Transverse colon (tissue), 4 donors: ENCODE measurements around the gene RAD23A. TPM values are rescaled to one million over a fixed set of nuclear protein-coding genes. Genes with fewer than 3 reads are reported as not detected.

Experiments used
- DNase-seq: peaks from one replicate; pipeline ENCODE4 v3.0.0-alpha.2; 2019
- H3K27ac ChIP-seq, 4 donors: fragments of 200-600 bp; sonication (generic); 2 replicates each; pipeline ENCODE4 v1.5.1; 2016 to 2018; ENCODE audit warnings: inconsistent platforms in 4 of 4
- H3K27me3 ChIP-seq: fragments of 200-600 bp; sonication (generic); 2 replicates; pipeline ENCODE4 v1.5.1; 2017; ENCODE audit warnings: inconsistent platforms
- H3K36me3 ChIP-seq, 4 donors: fragments of 200-600 bp; sonication (generic); 2 replicates each; pipeline ENCODE4 v1.5.1; 2017 to 2019; ENCODE audit warnings: inconsistent platforms in 4 of 4
- H3K4me1 ChIP-seq, 4 donors: fragments of 200-600 bp; sonication (generic); 2 replicates each; pipeline ENCODE4 v1.5.1; 2017 to 2020; ENCODE audit warnings: inconsistent platforms in 4 of 4
- H3K4me3 ChIP-seq, 4 donors: fragments of 200-600 bp; sonication (generic); 1 replicate in 1 of 4; 2 replicates in 3 of 4; pipeline versions ENCODE4 v1.5.1 to v1.6.1; 2017 to 2019; ENCODE audit warnings: inconsistent platforms in 4 of 4
- H3K9me3 ChIP-seq, 2 donors: fragments of 200-600 bp; sonication (generic); 2 replicates each; pipeline ENCODE4 v1.5.1; 2017 to 2019; ENCODE audit warnings: inconsistent platforms in 2 of 2
- EP300 ChIP-seq: sonication (generic); formaldehyde crosslinking; IDR thresholded peaks from one replicate; pipeline ENCODE4 v1.6.1; 2017; ENCODE audit warnings: antibody characterized with exemption, low read depth
- POLR2A ChIP-seq: fragments of 450-650 bp; IDR thresholded peaks from one replicate; pipeline ENCODE4 v1.6.1; 2016; ENCODE audit warnings: antibody characterized with exemption, mild to moderate bottlenecking, moderate library complexity
- POLR2AphosphoS5 ChIP-seq, 3 donors: sonication (generic); formaldehyde crosslinking; IDR thresholded peaks; one replicate each; pipeline ENCODE4 v1.6.1; 2016; ENCODE audit warnings: antibody characterized with exemption in 3 of 3
- WGBS, 2 donors: methylation state at CpG; one replicate each; pipeline ENCODE4 v1.1.5; 2018; ENCODE audit warnings: low coverage in 1 of 2; 5-methylcytosine and 5-hydroxymethylcytosine counted together
- in situ Hi-C, 4 donors: fragments of 200-750 bp; cut with MboI; loops; one replicate each; pipeline versions ENCODE4 v1.15.0 to v1.15.1; 2017; ENCODE audit warnings: low sequenced_read_pairs in 3 of 4, low pct_ligation_motif_present in 1 of 4, low pct_unique_long_range_greater_than_20kb in 1 of 4
- intact Hi-C: fragments of 100-400 bp; cut with DNase I; formaldehyde crosslinking; loops from one replicate; pipeline ENCODE4 v1.15.1; 2023; ENCODE audit warnings: low total_unique reads
- total RNA-seq, 4 donors: library from RNA; depleted of rRNA; stranded (reverse); fragments of >200 nt; gene quantifications; one replicate each; pipeline ENCODE4 v1.1.0, GENCODE V29; 2016
- TF ChIP-seq, protein P1 (sequence below), 5 experiments: fragments of 200-600 bp in 3 of 5; fragments of 450-650 bp in 2 of 5; sonication (generic) in 3 of 5; IDR thresholded peaks; 1 replicate in 2 of 5; 2 replicates in 3 of 5; pipeline ENCODE4 v1.5.1; 2016 to 2017; ENCODE audit warnings: antibody characterized with exemption in 5 of 5, inconsistent platforms in 3 of 5, mild to moderate bottlenecking in 2 of 5, moderate library complexity in 1 of 5

The RAD23A gene
- total RNA-seq, 4 donors from 2014 or later, result 57.9 to 87.9 (median 75.9) TPM

DNA sequence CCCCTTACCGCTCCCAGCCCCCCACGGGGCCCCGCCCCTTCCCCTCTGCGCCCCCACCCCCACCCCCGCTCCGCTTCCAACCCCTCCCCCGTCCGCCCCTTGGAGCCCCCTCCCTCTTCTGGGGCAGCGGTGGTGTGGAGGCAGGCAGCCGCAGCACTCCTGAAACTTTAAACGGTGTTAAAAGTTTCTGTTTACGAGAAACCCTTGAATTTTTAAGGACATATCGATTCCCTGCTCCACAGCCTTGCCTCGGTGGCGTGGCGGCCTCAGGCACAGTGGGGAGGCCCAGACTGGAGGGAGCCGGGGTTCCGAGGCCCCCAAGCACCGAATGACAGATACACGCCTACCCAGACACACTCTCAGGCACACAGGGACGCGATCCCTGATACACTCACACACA, 44.8 kb downstream of the RAD23A start:
- in situ Hi-C loops, result loop anchor here in 1 of 4 donors (25.0 kb wide), 1 partner anchor 97 kb away; no protein-coding TSS in a partner anchor
- intact Hi-C loops, result no loop called here
- WGBS, 2 donors, result 66 to 90% methylated on average over 2 to 22 of the region's 22 CpGs
- no peak overlapping the region for H3K4me3 ChIP-seq
- peaks cover 4 to 7% (median 5%) of the 10 kb centered on the region in 4 donors for H3K4me1 ChIP-seq
- no peak for DNase-seq
- no peak for TF ChIP-seq POLR2A
- no peak for TF ChIP-seq EP300
- TF ChIP-seq POLR2AphosphoS5 (IDR thresholded peaks at IDR 0.05), result no peak
- TF ChIP-seq, protein P1, sequence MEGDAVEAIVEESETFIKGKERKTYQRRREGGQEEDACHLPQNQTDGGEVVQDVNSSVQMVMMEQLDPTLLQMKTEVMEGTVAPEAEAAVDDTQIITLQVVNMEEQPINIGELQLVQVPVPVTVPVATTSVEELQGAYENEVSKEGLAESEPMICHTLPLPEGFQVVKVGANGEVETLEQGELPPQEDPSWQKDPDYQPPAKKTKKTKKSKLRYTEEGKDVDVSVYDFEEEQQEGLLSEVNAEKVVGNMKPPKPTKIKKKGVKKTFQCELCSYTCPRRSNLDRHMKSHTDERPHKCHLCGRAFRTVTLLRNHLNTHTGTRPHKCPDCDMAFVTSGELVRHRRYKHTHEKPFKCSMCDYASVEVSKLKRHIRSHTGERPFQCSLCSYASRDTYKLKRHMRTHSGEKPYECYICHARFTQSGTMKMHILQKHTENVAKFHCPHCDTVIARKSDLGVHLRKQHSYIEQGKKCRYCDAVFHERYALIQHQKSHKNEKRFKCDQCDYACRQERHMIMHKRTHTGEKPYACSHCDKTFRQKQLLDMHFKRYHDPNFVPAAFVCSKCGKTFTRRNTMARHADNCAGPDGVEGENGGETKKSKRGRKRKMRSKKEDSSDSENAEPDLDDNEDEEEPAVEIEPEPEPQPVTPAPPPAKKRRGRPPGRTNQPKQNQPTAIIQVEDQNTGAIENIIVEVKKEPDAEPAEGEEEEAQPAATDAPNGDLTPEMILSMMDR (IDR thresholded peaks at IDR 0.05), result no peak
- no peaks in the 10 kb centered on the region for H3K36me3 ChIP-seq
- no peaks in the 10 kb centered on the region for H3K27me3 ChIP-seq
- H3K9me3 ChIP-seq, result no peaks in the 10 kb centered on the region
- H3K27ac ChIP-seq, result no peak overlapping the region

DNA sequence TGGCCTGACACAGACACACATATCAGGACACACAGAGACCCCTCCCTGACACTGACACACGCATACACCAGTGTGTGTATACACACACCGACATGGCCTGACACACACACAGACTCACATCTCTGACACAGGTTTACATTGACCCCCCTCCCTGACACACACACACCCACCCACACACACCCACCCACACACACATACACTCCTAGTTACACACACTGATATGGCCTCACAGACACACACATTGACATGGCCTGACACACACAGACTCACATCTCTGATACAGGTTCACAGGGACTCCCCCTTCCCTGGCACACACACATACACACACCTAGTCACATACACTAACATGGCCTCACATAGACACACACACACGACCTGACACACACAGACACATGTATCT, 45.2 kb downstream of the RAD23A start:
- H3K9me3 ChIP-seq, result no peaks in the 10 kb centered on the region
- no peak overlapping the region for H3K27ac ChIP-seq
- in situ Hi-C loops (loop anchor here in 1 of 4 donors (25.0 kb wide), 1 partner anchor 96 kb away; no protein-coding TSS in a partner anchor), intact Hi-C loops (no loop called here)
- no peak for DNase-seq
- H3K27me3 ChIP-seq, result no peaks in the 10 kb centered on the region
- H3K4me3 ChIP-seq, result no peak overlapping the region
- no peaks in the 10 kb centered on the region for H3K36me3 ChIP-seq
- peaks cover 0 to 3% (median under 1%) of the 10 kb centered on the region in 4 donors for H3K4me1 ChIP-seq
- 59% methylated on average over 3 of the region's 3 CpGs; no CpG with 5 or more reads in 1 of the 2 donors for WGBS, 2 donors
- TF ChIP-seq POLR2A (no peak), EP300 (no peak)
- TF ChIP-seq, protein P1 (IDR thresholded peaks at IDR 0.05), result no peak

DNA sequence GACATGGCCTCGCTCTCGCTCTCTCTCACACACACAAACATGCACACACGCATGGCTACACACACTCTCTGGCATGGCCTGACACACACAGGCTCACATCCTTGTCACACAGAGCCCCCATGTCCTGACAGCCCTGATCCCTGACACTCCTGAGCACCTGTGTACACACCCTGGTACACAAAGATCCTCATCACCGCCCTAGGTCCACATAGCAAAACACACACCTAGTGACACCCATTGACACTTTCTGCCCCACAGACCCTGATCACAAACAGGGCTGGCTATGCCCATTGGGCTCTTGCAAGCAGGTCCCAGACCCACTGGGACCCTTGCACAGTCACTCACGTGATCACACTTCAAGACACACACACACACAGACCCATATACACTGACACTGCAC, 45.6 kb downstream of the RAD23A start:
- Histone ChIP-seq H3K9me3 (no peaks in the 10 kb centered on the region), H3K27ac (no peak overlapping the region), H3K4me3 (no peak overlapping the region), H3K4me1 (peaks cover 0 to 2% (median under 1%) of the 10 kb centered on the region in 4 donors), H3K36me3 (no peaks in the 10 kb centered on the region), H3K27me3 (no peaks in the 10 kb centered on the region)
- intact Hi-C loops, result no loop called here
- 95% methylated on average over 5 of the region's 5 CpGs; no CpG with 5 or more reads in 1 of the 2 donors for WGBS, 2 donors
- no peak for TF ChIP-seq EP300
- TF ChIP-seq POLR2A, result no peak
- TF ChIP-seq, protein P1 (IDR thresholded peaks at IDR 0.05), result no peak
- no peak for TF ChIP-seq POLR2AphosphoS5 (IDR thresholded peaks at IDR 0.05)
- in situ Hi-C loops, result loop anchor here in 1 of 4 donors (25.0 kb wide), 1 partner anchor 96 kb away; no protein-coding TSS in a partner anchor
- DNase-seq, result no peak

DNA sequence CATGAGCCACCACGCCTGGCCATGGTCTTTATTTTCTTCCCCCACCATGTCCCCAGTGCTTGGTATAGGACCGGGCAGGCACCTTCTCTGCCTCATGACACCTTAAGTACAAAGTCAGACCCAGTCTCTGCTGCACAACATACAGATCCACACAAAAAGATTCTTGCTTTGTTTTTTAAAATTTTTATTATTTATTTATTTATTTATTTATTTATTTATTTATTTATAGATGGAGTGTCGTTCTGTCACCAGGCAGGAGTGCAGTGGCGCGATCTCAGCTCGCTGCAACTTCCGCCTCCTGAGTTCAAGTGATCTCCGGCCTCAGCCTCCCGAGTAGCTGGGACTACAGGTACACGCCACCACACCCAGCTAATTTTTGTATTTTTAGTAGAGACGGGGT, 47.1 kb downstream of the RAD23A start:
- Histone ChIP-seq H3K4me3 (no peak overlapping the region), H3K9me3 (no peaks in the 10 kb centered on the region), H3K36me3 (no peaks in the 10 kb centered on the region), H3K4me1 (peaks cover 0 to 16% (median 7%) of the 10 kb centered on the region in 4 donors), H3K27ac (no peak overlapping the region), H3K27me3 (no peaks in the 10 kb centered on the region)
- TF ChIP-seq, protein P1 (IDR thresholded peaks at IDR 0.05), result no peak
- TF ChIP-seq EP300, result no peak
- TF ChIP-seq POLR2A, result no peak
- TF ChIP-seq POLR2AphosphoS5 (IDR thresholded peaks at IDR 0.05), result no peak
- in situ Hi-C loops, result loop anchor here in 1 of 4 donors (25.0 kb wide), 1 partner anchor 95 kb away; no protein-coding TSS in a partner anchor
- no peak for DNase-seq
- 88 to 92% methylated on average over 9 to 11 of the region's 11 CpGs for WGBS, 2 donors
- intact Hi-C loops, result no loop called here
